GM12872 (cell line): ENCODE results near the gene SIN3A.

ENCODE experiments used
- TF ChIP-seq, protein P1 (sequence below): IDR thresholded peaks from 3 replicates; pipeline ENCODE4 v1.5.1; 2011; ENCODE audit warnings: low read depth, mild to moderate bottlenecking, low read length, moderate library complexity; ENCODE audit not compliant: insufficient read depth

The SIN3A gene

DNA sequence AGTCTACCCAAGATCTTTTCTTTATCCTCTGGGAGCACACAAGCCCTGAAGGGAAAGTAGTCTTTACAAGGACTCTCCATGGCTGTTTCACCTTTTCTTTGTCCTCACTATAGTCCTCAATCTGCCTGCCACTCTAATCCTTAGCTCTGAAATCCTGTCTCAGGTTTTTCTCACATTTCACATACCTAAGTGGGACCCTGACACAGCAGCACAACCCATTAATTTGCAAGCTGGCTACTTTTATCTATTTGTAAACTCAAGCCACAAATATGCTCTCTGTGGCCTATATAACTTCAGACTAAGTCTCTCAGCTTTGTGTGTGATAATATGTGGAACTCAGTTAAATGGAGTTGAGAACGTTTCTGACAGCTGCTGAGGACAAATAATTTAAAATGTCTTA, 19.8 kb downstream of the SIN3A start:
- TF ChIP-seq, protein P1, sequence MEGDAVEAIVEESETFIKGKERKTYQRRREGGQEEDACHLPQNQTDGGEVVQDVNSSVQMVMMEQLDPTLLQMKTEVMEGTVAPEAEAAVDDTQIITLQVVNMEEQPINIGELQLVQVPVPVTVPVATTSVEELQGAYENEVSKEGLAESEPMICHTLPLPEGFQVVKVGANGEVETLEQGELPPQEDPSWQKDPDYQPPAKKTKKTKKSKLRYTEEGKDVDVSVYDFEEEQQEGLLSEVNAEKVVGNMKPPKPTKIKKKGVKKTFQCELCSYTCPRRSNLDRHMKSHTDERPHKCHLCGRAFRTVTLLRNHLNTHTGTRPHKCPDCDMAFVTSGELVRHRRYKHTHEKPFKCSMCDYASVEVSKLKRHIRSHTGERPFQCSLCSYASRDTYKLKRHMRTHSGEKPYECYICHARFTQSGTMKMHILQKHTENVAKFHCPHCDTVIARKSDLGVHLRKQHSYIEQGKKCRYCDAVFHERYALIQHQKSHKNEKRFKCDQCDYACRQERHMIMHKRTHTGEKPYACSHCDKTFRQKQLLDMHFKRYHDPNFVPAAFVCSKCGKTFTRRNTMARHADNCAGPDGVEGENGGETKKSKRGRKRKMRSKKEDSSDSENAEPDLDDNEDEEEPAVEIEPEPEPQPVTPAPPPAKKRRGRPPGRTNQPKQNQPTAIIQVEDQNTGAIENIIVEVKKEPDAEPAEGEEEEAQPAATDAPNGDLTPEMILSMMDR, result no peak

DNA sequence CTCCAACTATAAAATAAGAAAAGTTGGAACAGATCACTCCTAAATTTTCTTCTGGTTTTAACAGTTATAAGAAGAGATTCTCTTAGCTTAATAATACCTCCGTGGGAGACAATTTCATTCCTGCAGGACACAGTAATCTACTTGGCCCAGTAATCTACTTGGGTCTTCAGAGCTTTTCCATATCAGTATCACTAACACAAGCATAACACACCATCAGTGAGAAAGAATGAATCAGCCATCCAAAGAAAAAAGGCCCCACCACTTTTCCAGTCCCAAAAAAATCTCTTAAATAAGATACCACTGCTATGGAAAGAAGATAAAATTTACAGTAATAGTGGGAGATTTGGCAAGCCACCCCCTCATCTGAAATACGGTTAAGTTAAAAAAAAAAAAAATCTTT, 20.2 kb downstream of the SIN3A start:
- TF ChIP-seq, protein P1, result no peak

DNA sequence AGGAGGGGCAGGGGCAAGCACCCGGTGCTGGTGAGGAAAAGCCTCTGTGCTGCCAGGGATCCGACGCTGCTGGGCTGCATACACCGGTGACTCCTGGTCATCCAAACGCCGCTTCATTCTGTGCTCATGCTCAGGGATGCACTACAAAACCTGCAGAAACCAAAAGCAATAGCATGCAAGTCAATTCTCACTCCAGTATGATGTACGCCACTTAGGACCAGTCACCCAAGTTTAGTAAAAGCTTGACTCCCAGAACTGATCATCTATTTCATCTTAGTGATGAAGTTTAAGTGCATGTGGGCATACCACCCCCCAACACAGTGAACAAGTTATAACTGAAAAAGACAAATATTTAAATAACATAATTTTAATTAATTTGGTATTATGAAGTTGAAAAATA, 21.2 kb downstream of the SIN3A start:
- TF ChIP-seq, protein P1, result no peak

DNA sequence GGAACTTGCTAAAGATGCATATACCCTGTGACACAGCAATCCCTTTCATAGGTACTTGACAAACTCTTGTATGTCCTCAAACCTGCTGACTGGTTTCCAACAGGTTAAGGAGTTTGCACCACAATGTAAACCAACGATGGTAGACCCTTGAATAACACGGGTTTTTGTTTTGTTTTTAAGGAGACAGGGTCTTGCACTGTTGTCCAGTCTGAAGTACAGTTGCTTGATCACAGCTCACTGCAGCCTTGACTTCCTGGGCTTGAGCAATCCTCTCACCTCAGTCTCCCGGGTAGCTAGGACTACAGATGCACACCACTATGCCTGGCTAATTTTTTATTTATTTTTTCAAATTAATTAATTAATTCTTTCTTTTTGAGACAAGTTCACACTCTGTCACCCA, 23.3 kb downstream of the SIN3A start:
- TF ChIP-seq, protein P1, result no peak

DNA sequence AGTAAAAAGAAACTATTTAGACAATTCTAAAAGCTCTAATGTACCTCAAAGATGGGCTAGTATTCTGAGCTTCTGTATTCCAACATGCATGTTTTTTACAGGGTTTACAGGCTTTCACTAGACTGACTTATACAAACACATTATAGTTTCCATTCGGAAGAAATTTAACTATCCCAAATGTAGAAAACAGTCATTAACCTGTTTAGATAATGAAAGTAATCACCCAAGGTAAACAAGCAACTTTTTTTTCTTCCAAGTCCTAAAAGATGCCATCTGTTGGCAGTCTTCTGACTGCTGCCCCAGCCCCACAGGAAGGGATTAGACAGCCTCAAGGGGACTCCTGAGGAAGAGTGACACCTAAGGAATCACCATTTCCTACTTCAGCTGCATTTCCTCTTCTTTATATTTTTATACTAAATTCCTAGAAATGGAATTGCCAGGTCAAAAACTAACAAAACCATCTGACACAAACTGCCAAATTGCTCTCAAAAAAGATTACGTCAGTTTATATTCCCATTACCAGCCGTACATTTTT, 25.5 kb downstream of the SIN3A start:
- TF ChIP-seq, protein P1, result no peak

DNA sequence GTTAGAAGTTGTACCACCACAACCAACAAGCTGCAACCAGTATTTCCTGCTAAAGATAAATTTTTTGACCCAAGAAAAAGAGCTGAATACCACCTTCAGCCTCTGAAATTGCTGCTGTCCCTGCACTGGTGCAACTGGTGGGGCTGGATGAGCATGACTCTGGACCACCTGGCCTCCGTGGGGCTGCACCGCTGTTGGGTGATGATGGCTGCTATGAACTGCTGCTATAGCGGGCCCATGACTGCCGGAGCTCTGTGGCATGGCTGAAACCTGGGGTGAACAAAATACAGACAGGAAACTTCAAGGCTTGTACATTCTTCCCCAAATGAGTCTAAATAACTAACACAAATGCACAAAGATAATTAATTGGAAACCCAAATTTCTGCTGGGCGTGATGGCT, 28.9 kb downstream of the SIN3A start:
- TF ChIP-seq, protein P1, result no peak

DNA sequence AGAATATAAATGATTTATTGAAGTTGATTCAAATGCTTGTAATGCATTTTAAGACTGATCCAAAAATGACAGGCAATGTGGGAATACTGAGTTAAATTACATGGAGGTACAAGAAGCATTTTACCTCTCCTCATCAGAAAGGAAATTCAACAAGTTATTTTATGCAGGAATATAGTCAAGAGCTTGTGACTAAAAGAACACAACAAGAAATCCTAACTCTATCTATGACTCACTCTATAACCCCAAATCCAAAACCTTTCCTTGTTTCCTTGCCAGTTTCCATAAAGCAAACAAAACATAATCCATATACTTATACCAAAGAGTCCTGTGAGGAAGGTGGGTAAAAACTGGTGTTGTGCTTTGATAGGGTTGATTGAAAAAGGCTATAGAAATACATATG, 30.8 kb downstream of the SIN3A start:
- TF ChIP-seq, protein P1, result no peak
